IMR-90 (cell line): ENCODE measurements around the gene FAT1. TPM values are rescaled to one million over a fixed set of nuclear protein-coding genes. Genes with fewer than 3 reads are reported as not detected.

Source experiments
- ATAC-seq: fragments of 200-7000 bp; cut with Tn5 transposase; 2 replicates; pipeline ENCODE4 v1.9.1; 2020; ENCODE audit warnings: low read depth, mild to moderate bottlenecking, moderate library complexity
- BruUV-seq: library from RNA; stranded (reverse); fragments of 400-500 nt; replicated peaks from 2 replicates; lab custom pipeline; 2021; lab: Mats Ljungman, UMichigan
- CTCF ChIA-PET: fragments of 300-600 bp; formaldehyde crosslinking; extraction: SDS; loops from one replicate; lab custom pipeline; 2021; ENCODE audit warnings: antibody characterized with exemption; lab: Yijun Ruan, JAX
- POLR2A ChIA-PET: fragments of 300-600 bp; sonication (Branson Sonifier 250); formaldehyde crosslinking; loops from one replicate; lab custom pipeline; 2022; ENCODE audit warnings: antibody characterized with exemption; ENCODE audit not compliant: unreplicated experiment; lab: Charles Lee
- DNase-seq: peaks from one replicate; pipeline ENCODE4 v3.0.0; 2013
- H2AFZ ChIP-seq: replicated peaks from 2 replicates; pipeline ENCODE3; 2013; ENCODE audit warnings: low read length, mild to moderate bottlenecking; ENCODE audit not compliant: poor library complexity
- H2AK5ac ChIP-seq: 2 replicates; pipeline ENCODE4 v1.6.1; 2013; ENCODE audit warnings: low read depth, low read length, inconsistent platforms
- H2AK9ac ChIP-seq: replicated peaks from 2 replicates; pipeline ENCODE3; 2013; ENCODE audit warnings: mild to moderate bottlenecking, low read depth, low read length, moderate library complexity; ENCODE audit not compliant: poor library complexity
- H2BK120ac ChIP-seq: 2 replicates; pipeline ENCODE4 v1.6.1; 2013; ENCODE audit warnings: low read depth, low read length, inconsistent platforms
- H2BK15ac ChIP-seq: 3 replicates; pipeline ENCODE4 v1.6.1; 2013; ENCODE audit warnings: low read depth, low read length, inconsistent platforms
- H2BK20ac ChIP-seq: 2 replicates; pipeline ENCODE4 v1.6.1; 2013; ENCODE audit warnings: low read depth, mild to moderate bottlenecking, inconsistent platforms, low read length, moderate library complexity
- H2BK5ac ChIP-seq: 2 replicates; pipeline ENCODE4 v1.6.1; 2013; ENCODE audit warnings: mild to moderate bottlenecking, low read depth, low read length, inconsistent platforms; ENCODE audit not compliant: poor library complexity, severe bottlenecking
- H3K14ac ChIP-seq: replicated peaks from 2 replicates; pipeline ENCODE4 v1.6.1; 2013; ENCODE audit warnings: low read depth, low read length, inconsistent platforms
- H3K18ac ChIP-seq: 2 replicates; pipeline ENCODE4 v1.6.1; 2013; ENCODE audit warnings: low read depth, low read length, control low read depth
- H3K23ac ChIP-seq: 2 replicates; pipeline ENCODE4 v1.6.1; 2013; ENCODE audit warnings: low read depth, low read length, inconsistent platforms
- H3K27ac ChIP-seq: 2 replicates; pipeline ENCODE4 v1.5.1; 2013; ENCODE audit warnings: mild to moderate bottlenecking, control low read depth, low read length; ENCODE audit not compliant: insufficient read depth
- H3K27me3 ChIP-seq: 2 replicates; pipeline ENCODE4 v1.6.1; 2013; ENCODE audit warnings: low read length; ENCODE audit not compliant: control insufficient read depth, insufficient read depth
- H3K36me3 ChIP-seq: 2 replicates; pipeline ENCODE4 v1.6.1; 2013; ENCODE audit warnings: low read length, mixed read lengths; ENCODE audit not compliant: control insufficient read depth, insufficient read depth
- H3K4ac ChIP-seq: 2 replicates; pipeline ENCODE4 v1.6.1; 2013; ENCODE audit warnings: low read depth, low read length, inconsistent platforms
- H3K4me1 ChIP-seq: 2 replicates; pipeline ENCODE4 v1.6.1; 2013; ENCODE audit warnings: low read length, mixed read lengths; ENCODE audit not compliant: control insufficient read depth, insufficient read depth
- H3K4me2 ChIP-seq: 2 replicates; pipeline ENCODE4 v1.6.1; 2013; ENCODE audit warnings: low read depth, mild to moderate bottlenecking, control low read depth, low read length, moderate library complexity
- H3K4me3 ChIP-seq: 2 replicates; pipeline ENCODE4 v1.5.1; 2013; ENCODE audit warnings: low read depth, mild to moderate bottlenecking, control low read depth, low read length, moderate library complexity; ENCODE audit not compliant: insufficient read depth
- H3K56ac ChIP-seq: 2 replicates; pipeline ENCODE4 v1.6.1; 2013; ENCODE audit warnings: low read length, inconsistent platforms; ENCODE audit not compliant: insufficient read depth; ENCODE audit errors: extremely low read depth
- H3K79me1 ChIP-seq, 2 experiments: 2 replicates each; pipeline ENCODE4 v1.6.1; 2013; ENCODE audit warnings: low read length in 2 of 2, inconsistent platforms in 1 of 2, low read depth in 1 of 2
- H3K9ac ChIP-seq: 2 replicates; pipeline ENCODE4 v1.6.1; 2013; ENCODE audit warnings: low read depth, low read length, control low read depth
- H3K9me1 ChIP-seq: 2 replicates; pipeline ENCODE4 v1.6.1; 2013; ENCODE audit warnings: low read length, inconsistent platforms; ENCODE audit not compliant: insufficient read depth
- H3K9me3 ChIP-seq: 2 replicates; pipeline ENCODE4 v1.6.1; 2013; ENCODE audit warnings: low read length; ENCODE audit not compliant: control insufficient read depth, insufficient read depth
- H4K20me1 ChIP-seq: 2 replicates; pipeline ENCODE4 v1.6.1; 2013; ENCODE audit warnings: low read length, inconsistent platforms; ENCODE audit not compliant: insufficient read depth
- H4K5ac ChIP-seq: 2 replicates; pipeline ENCODE4 v1.6.1; 2013; ENCODE audit warnings: mild to moderate bottlenecking, low read depth, low read length, control low read depth
- H4K8ac ChIP-seq, 2 experiments: 2 replicates each; pipeline ENCODE4 v1.6.1; 2013; ENCODE audit warnings: low read depth in 2 of 2, low read length in 2 of 2, control low read depth in 1 of 2, inconsistent platforms in 1 of 2
- H4K91ac ChIP-seq: 2 replicates; pipeline ENCODE4 v1.6.1; 2013; ENCODE audit warnings: low read depth, low read length, inconsistent platforms; ENCODE audit not compliant: insufficient read depth
- BHLHE40 ChIP-seq: fragments of 150-350 bp; IDR thresholded peaks from 2 replicates; pipeline ENCODE4 v1.6.1; 2016; ENCODE audit warnings: mild to moderate bottlenecking, low read depth, low read length
- CEBPB ChIP-seq: IDR thresholded peaks from 2 replicates; pipeline ENCODE4 v1.6.1; 2012; ENCODE audit warnings: low read depth, low read length, improper control_type of control experiment
- FOS ChIP-seq: fragments of 150-350 bp; IDR thresholded peaks from 2 replicates; pipeline ENCODE4 v1.6.1; 2016; ENCODE audit warnings: low read depth, low read length
- MAFK ChIP-seq: IDR thresholded peaks from 2 replicates; pipeline ENCODE4 v1.6.1; 2012; ENCODE audit warnings: low read depth, low read length, improper control_type of control experiment
- MAZ ChIP-seq: IDR thresholded peaks from 2 replicates; pipeline ENCODE4 v1.6.1; 2012; ENCODE audit warnings: low read depth, mild to moderate bottlenecking, low read length, improper control_type of control experiment, moderate library complexity, borderline replicate concordance
- MXI1 ChIP-seq: IDR thresholded peaks from 2 replicates; pipeline ENCODE4 v1.6.1; 2012; ENCODE audit warnings: low read depth, mild to moderate bottlenecking, low read length, moderate library complexity, borderline replicate concordance
- POLR2A ChIP-seq: IDR thresholded peaks from 2 replicates; pipeline ENCODE4 v1.6.1; 2012; ENCODE audit warnings: mild to moderate bottlenecking, low read depth, low read length
- RAD21 ChIP-seq: IDR thresholded peaks from 2 replicates; pipeline ENCODE4 v1.6.1; 2012; ENCODE audit warnings: low read length, improper control_type of control experiment
- RCOR1 ChIP-seq: IDR thresholded peaks from 2 replicates; pipeline ENCODE4 v1.6.1; 2012; ENCODE audit warnings: mild to moderate bottlenecking, low read length, improper control_type of control experiment; ENCODE audit not compliant: insufficient replicate concordance
- RFX5 ChIP-seq: IDR thresholded peaks from 2 replicates; pipeline ENCODE4 v1.8.0; 2012; ENCODE audit warnings: low read depth, mild to moderate bottlenecking, low read length, moderate library complexity
- SMC3 ChIP-seq: fragments of 150-350 bp; IDR thresholded peaks from 2 replicates; pipeline ENCODE4 v1.6.1; 2016; ENCODE audit warnings: low read depth, mild to moderate bottlenecking, antibody characterized with exemption, low read length, moderate library complexity
- WGBS, 2 experiments: methylation state at CpG; one replicate each; pipeline versions ENCODE4 v1.1.5 to v1.1.7; 2013; ENCODE audit warnings: missing lambda C conversion rate in 2 of 2; ENCODE audit not compliant: insufficient read length in 1 of 2; ENCODE audit errors: extremely low coverage in 2 of 2; 5-methylcytosine and 5-hydroxymethylcytosine counted together
- dilution Hi-C: fragments of 300-500 bp; cut with HindIII; formaldehyde crosslinking; loops from one replicate; pipeline ENCODE4 v1.14.3; 2018; ENCODE audit warnings: low sequenced_read_pairs; ENCODE audit not compliant: unreplicated experiment
- in situ Hi-C: fragments of 300-500 bp; cut with MboI; formaldehyde crosslinking; loops from 3 replicates; pipeline ENCODE4 v1.14.3; 2019; ENCODE audit warnings: low sequenced_read_pairs, inconsistent platforms, mixed read lengths
- intact Hi-C: fragments of 100-400 bp; cut with micrococcal nuclease; formaldehyde crosslinking; loops from 2 replicates; pipeline ENCODE4 v1.10.0; 2022
- polyA plus RNA-seq, 3 experiments: library from polyadenylated mRNA; depleted of rRNA; stranded (reverse); fragments of >200 nt; gene quantifications; 2 replicates each; pipeline ENCODE4 v1.2.3, GENCODE V29; 2012; ENCODE audit warnings: low replicate concordance in 1 of 3
- total RNA-seq: library from RNA; depleted of rRNA; stranded (reverse); fragments of >200 nt; gene quantifications from 2 replicates; pipeline ENCODE4 v1.2.3, GENCODE V29; 2012
- TF ChIP-seq, protein P1 (sequence below): fragments of 150-350 bp; IDR thresholded peaks from 2 replicates; pipeline ENCODE4 v1.6.1; 2016; ENCODE audit warnings: low read depth, mild to moderate bottlenecking, low read length, moderate library complexity, borderline replicate concordance
- TF ChIP-seq, protein P2 (sequence below): fragments of 150-350 bp; IDR thresholded peaks from 2 replicates; pipeline ENCODE4 v1.6.1; 2017; ENCODE audit warnings: mild to moderate bottlenecking, antibody characterized with exemption, low read length, low read depth

FAT1 gene
- total and polyA plus RNA-seq, 2 of the 4 experiments (the other 2 are of a cell fraction): 156 to 519 TPM

DNA sequence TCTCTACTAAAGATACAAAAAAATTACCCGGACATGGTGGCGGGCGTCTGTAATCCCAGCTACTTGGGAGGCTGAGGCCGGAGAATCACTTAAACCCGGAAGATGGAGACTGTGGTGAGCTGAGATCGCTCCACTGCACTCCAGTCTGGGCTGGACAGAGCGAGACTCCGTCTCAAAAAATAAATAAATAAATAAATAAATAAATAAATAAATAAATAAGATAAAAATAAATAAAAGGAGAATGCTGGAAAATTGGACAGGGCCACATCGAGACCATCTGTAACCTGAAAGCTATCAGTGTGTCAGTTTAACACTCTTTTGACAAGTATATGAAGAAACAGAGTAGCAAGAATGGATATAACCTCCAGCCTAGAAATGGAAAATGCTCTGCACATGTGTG is 15.7 kb upstream of the FAT1 start:
- H3K23ac ChIP-seq: no peak overlapping the region
- H3K9me1 ChIP-seq: peaks cover 9% of the 10 kb centered on the region
- no CpG with 5 or more reads among the region's 9 CpGs for WGBS, 2 experiments
- H3K9ac ChIP-seq: no peak overlapping the region
- no peaks in the 10 kb centered on the region for H4K20me1 ChIP-seq
- H2AFZ ChIP-seq: no peak overlapping the region
- POLR2A ChIA-PET: no interaction called here
- no peaks in the 10 kb centered on the region for H3K36me3 ChIP-seq
- H3K27ac ChIP-seq: no peak overlapping the region
- ATAC-seq: no peak
- H4K91ac ChIP-seq: no peak overlapping the region; the same call in 1 of the 2 replicates
- no peak for DNase-seq
- H3K79me1 ChIP-seq: no peaks in the 10 kb centered on the region
- H2AK9ac ChIP-seq: no peak overlapping the region
- intact Hi-C loops: no loop called here
- no peak overlapping the region for H3K14ac ChIP-seq
- in situ Hi-C loops: loop anchor here (25.0 kb wide), 1 partner anchor 198 kb away; no protein-coding TSS in a partner anchor
- dilution Hi-C loops: no loop called here
- H2BK15ac ChIP-seq: no peak overlapping the region
- no peak overlapping the region for H3K18ac ChIP-seq
- no peak overlapping the region; the same call in 1 of the 2 replicates for H2AK5ac ChIP-seq
- no peak overlapping the region for H3K4me2 ChIP-seq
- no peak overlapping the region for H4K8ac ChIP-seq
- no peaks in the 10 kb centered on the region for H3K9me3 ChIP-seq
- H3K4me3 ChIP-seq: no peak overlapping the region
- H4K5ac ChIP-seq: no peak overlapping the region
- H3K56ac ChIP-seq: no peak overlapping the region
- no peak overlapping the region for H2BK120ac ChIP-seq
- H3K27me3 ChIP-seq: no peaks in the 10 kb centered on the region
- no TSS peak for BruUV-seq
- CTCF ChIA-PET: no interaction called here
- TF ChIP-seq MAFK (no peak), MXI1 (no peak), RFX5 (no peak), BHLHE40 (no peak), RAD21 (no peak), FOS (no peak), CEBPB (no peak), SMC3 (no peak), MAZ (no peak), RCOR1 (no peak), POLR2A (no peak)
- TF ChIP-seq, protein P1, sequence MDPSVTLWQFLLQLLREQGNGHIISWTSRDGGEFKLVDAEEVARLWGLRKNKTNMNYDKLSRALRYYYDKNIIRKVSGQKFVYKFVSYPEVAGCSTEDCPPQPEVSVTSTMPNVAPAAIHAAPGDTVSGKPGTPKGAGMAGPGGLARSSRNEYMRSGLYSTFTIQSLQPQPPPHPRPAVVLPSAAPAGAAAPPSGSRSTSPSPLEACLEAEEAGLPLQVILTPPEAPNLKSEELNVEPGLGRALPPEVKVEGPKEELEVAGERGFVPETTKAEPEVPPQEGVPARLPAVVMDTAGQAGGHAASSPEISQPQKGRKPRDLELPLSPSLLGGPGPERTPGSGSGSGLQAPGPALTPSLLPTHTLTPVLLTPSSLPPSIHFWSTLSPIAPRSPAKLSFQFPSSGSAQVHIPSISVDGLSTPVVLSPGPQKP: no peak
- TF ChIP-seq, protein P2, sequence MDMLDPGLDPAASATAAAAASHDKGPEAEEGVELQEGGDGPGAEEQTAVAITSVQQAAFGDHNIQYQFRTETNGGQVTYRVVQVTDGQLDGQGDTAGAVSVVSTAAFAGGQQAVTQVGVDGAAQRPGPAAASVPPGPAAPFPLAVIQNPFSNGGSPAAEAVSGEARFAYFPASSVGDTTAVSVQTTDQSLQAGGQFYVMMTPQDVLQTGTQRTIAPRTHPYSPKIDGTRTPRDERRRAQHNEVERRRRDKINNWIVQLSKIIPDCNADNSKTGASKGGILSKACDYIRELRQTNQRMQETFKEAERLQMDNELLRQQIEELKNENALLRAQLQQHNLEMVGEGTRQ: no peak
- no peak overlapping the region for H2BK5ac ChIP-seq
- H3K4ac ChIP-seq: no peak overlapping the region
- no peak overlapping the region for H2BK20ac ChIP-seq
- peaks cover 4% of the 10 kb centered on the region for H3K4me1 ChIP-seq
